Upper lobe of left lung (tissue), 6 donors: ENCODE results near the gene CNOT10. TPM values are rescaled to one million over a fixed set of nuclear protein-coding genes. Genes with fewer than 3 reads are reported as not detected.
A peak's percentile ranks its signal among the peaks of the same experiment; 100 is the strongest.

Experiments
- ATAC-seq, 2 donors: fragments of 200-7000 bp; cut with Tn5 transposase; one replicate each; pipeline ENCODE4 v1.9.1; 2022; ENCODE audit warnings: mild to moderate bottlenecking in 2 of 2, moderate library complexity in 2 of 2; ENCODE audit not compliant: low FRiP score in 2 of 2
- DNase-seq, 2 donors: peaks; one replicate each; pipeline ENCODE4 v3.0.0-alpha.2; 2019 to 2020
- H3K27ac ChIP-seq, 4 donors: fragments of 200-600 bp; sonication (generic); one replicate each; pipeline ENCODE4 v1.5.1; 2016 to 2019
- H3K27me3 ChIP-seq, 4 donors: fragments of 200-600 bp; sonication (generic); one replicate each; pipeline ENCODE4 v1.5.1; 2017 to 2019
- H3K36me3 ChIP-seq, 4 donors: fragments of 200-600 bp; sonication (generic); one replicate each; pipeline ENCODE4 v1.5.1; 2016 to 2019
- H3K4me1 ChIP-seq, 4 donors: fragments of 200-600 bp; sonication (generic); one replicate each; pipeline ENCODE4 v1.5.1; 2018 to 2019
- H3K4me3 ChIP-seq, 4 donors: fragments of 200-600 bp; sonication (generic); one replicate each; pipeline ENCODE4 v1.5.1; 2017 to 2019; ENCODE audit warnings: mild to moderate bottlenecking in 2 of 4, moderate library complexity in 1 of 4
- H3K9me3 ChIP-seq, 4 donors: fragments of 200-600 bp; sonication (generic); one replicate each; pipeline ENCODE4 v1.5.1; 2018 to 2019
- CTCF ChIP-seq, 6 experiments: fragments of 450-650 bp in 4 of 6; fragments of 200-600 bp in 2 of 6; sonication (generic) in 2 of 6; IDR thresholded peaks; one replicate each; pipeline ENCODE4 v1.5.1; 2016 to 2019; ENCODE audit warnings: antibody characterized with exemption in 6 of 6
- EP300 ChIP-seq, 4 donors: sonication (generic); formaldehyde crosslinking; IDR thresholded peaks; one replicate each; pipeline ENCODE4 v1.5.1; 2017; ENCODE audit warnings: antibody characterized with exemption in 4 of 4, control low read depth in 2 of 4
- POLR2A ChIP-seq, 4 donors: fragments of 450-650 bp; IDR thresholded peaks; one replicate each; pipeline ENCODE4 v1.5.1; 2016 to 2017; ENCODE audit warnings: antibody characterized with exemption in 4 of 4, mild to moderate bottlenecking in 2 of 4
- POLR2AphosphoS5 ChIP-seq, 2 donors: sonication (generic); formaldehyde crosslinking; IDR thresholded peaks; one replicate each; pipeline ENCODE4 v1.5.1; 2017; ENCODE audit warnings: antibody characterized with exemption in 2 of 2
- WGBS, 2 donors: methylation state at CpG; one replicate each; pipeline ENCODE4 v1.1.5; 2017 to 2018; 5-methylcytosine and 5-hydroxymethylcytosine counted together
- total RNA-seq, 6 donors: library from RNA; depleted of rRNA in 4 of 6; stranded (reverse); fragments of >200 nt in 4 of 6; gene quantifications; one replicate each; pipeline versions ENCODE4 v1.1.0 to v1.2.1, GENCODE V29; 2016 to 2021
- donor health status: DM: no; HTN: no; CAD: no; lungs with moderate emphysema.
- donor health status: DM: no; HTN: yes; CAD: no; lungs with severe emphysema.

The CNOT10 gene
- 10 to 100 TPM; 19.1 to 47.1 (median 29.6) TPM for total RNA-seq

GRCh38 chr3:32684800-32685542 lies at the start of gene CNOT10:
Gene CNOT10 (plus strand): TSS chr3:32685188. CDS start chr3:32685461, 273 bp downstream.
- peak; percentile 98 to 99 for DNase-seq
- Histone ChIP-seq H3K4me1 (peaks cover 17 to 23% (median 20%) of the 10 kb centered on the region in 4 donors), H3K27me3 (no peaks in the 10 kb centered on the region), H3K36me3 (no peaks in the 10 kb centered on the region), H3K27ac (peak within 1 kb of the TSS; percentile 75 to 90 (median 88)), H3K4me3 (peak within 1 kb of the TSS; percentile 69 to 87 (median 75)), H3K9me3 (no peaks in the 10 kb centered on the region)
- peak; percentile 100 for ATAC-seq
- TF ChIP-seq CTCF (IDR thresholded peaks at IDR 0.05) (peak in 4 of 6 experiments; percentile 16 to 61 (median 50)), POLR2AphosphoS5 (IDR thresholded peaks at IDR 0.05) (peak; percentile 66 to 81), POLR2A (IDR thresholded peaks at IDR 0.05) (peak in 3 of 4 donors; percentile 5 to 64 (median 23)), EP300 (IDR thresholded peaks at IDR 0.05) (no peak)
- 1 to 2% methylated on average over 24 to 27 of the region's 60 CpGs for WGBS, 2 donors

GRCh38 chr3:32640939-32641338 lies 44.0 kb upstream of the CNOT10 start:
- H3K27me3 ChIP-seq: no peaks in the 10 kb centered on the region
- DNase-seq: no peak
- no peaks in the 10 kb centered on the region for H3K4me1 ChIP-seq
- no peaks in the 10 kb centered on the region for H3K9me3 ChIP-seq
- no peak overlapping the region for H3K27ac ChIP-seq
- TF ChIP-seq POLR2AphosphoS5 (IDR thresholded peaks at IDR 0.05) (no peak), CTCF (IDR thresholded peaks at IDR 0.05) (no peak), POLR2A (IDR thresholded peaks at IDR 0.05) (no peak), EP300 (IDR thresholded peaks at IDR 0.05) (no peak)
- 65 to 69% methylated on average over 3 of the region's 3 CpGs for WGBS, 2 donors
- no peak for ATAC-seq
- H3K4me3 ChIP-seq: no peak overlapping the region
- no peaks in the 10 kb centered on the region for H3K36me3 ChIP-seq

- no peaks in the 10 kb centered on the region for H3K9me3 ChIP-seq
- peak in 1 of 2 donors; percentile 34 for DNase-seq
- no peaks in the 10 kb centered on the region for H3K4me1 ChIP-seq
- ATAC-seq: peak; percentile 53 to 80
- no peaks in the 10 kb centered on the region for H3K36me3 ChIP-seq
- no peaks in the 10 kb centered on the region for H3K27me3 ChIP-seq
- H3K4me3 ChIP-seq: no peak overlapping the region
- 69 to 89% methylated on average over 1 to 4 of the region's 4 CpGs for WGBS, 2 donors
- H3K27ac ChIP-seq: no peak overlapping the region
- TF ChIP-seq EP300 (IDR thresholded peaks at IDR 0.05) (no peak), POLR2AphosphoS5 (IDR thresholded peaks at IDR 0.05) (peak; percentile 47 to 56)
Measured at GRCh38 chr3:32641356-32641755, 43.6 kb upstream of the CNOT10 start.

- Histone ChIP-seq H3K36me3 (no peaks in the 10 kb centered on the region), H3K27me3 (no peaks in the 10 kb centered on the region), H3K4me1 (no peaks in the 10 kb centered on the region), H3K4me3 (no peak overlapping the region), H3K9me3 (no peaks in the 10 kb centered on the region), H3K27ac (no peak overlapping the region)
- no peak for ATAC-seq
- DNase-seq: no peak
- TF ChIP-seq CTCF (IDR thresholded peaks at IDR 0.05) (no peak), POLR2AphosphoS5 (IDR thresholded peaks at IDR 0.05) (no peak), EP300 (IDR thresholded peaks at IDR 0.05) (no peak), POLR2A (IDR thresholded peaks at IDR 0.05) (no peak)
- 88 to 92% methylated on average over 4 of the region's 4 CpGs for WGBS, 2 donors
Measured at GRCh38 chr3:32643354-32643753, 41.6 kb upstream of the CNOT10 start.

- Histone ChIP-seq H3K4me1 (no peaks in the 10 kb centered on the region), H3K27ac (no peak overlapping the region), H3K4me3 (no peak overlapping the region), H3K36me3 (no peaks in the 10 kb centered on the region), H3K27me3 (no peaks in the 10 kb centered on the region), H3K9me3 (no peaks in the 10 kb centered on the region)
- DNase-seq (no peak), ATAC-seq (no peak)
- WGBS, 2 donors: 79 to 91% methylated on average over 4 of the region's 4 CpGs
- TF ChIP-seq CTCF (IDR thresholded peaks at IDR 0.05) (no peak), EP300 (IDR thresholded peaks at IDR 0.05) (no peak), POLR2AphosphoS5 (IDR thresholded peaks at IDR 0.05) (no peak), POLR2A (IDR thresholded peaks at IDR 0.05) (no peak)
Measured at GRCh38 chr3:32643816-32644215, 41.2 kb upstream of the CNOT10 start.
